DOHH2 (cell line): Measurements from ENCODE around the gene LMOD1.

Experiments
- H3F3A ChIP-seq: fragments of 200-600 bp; sonication (generic), shearing (Covaris generic); 2 replicates; pipeline ENCODE4 v1.6.0; 2016; ENCODE audit warnings: antibody characterized with exemption, mild to moderate bottlenecking; ENCODE audit not compliant: control insufficient read depth, insufficient read depth
- H3K27ac ChIP-seq: fragments of 200-600 bp; sonication (generic); 2 replicates; pipeline ENCODE4 v1.5.1; 2014; ENCODE audit warnings: low read depth, mild to moderate bottlenecking, low read length, moderate library complexity
- H3K27me3 ChIP-seq: fragments of 200-600 bp; sonication (generic); 2 replicates; pipeline ENCODE4 v1.6.1; 2014; ENCODE audit warnings: mild to moderate bottlenecking, low read length, mixed read lengths; ENCODE audit not compliant: control insufficient read depth
- H3K36me3 ChIP-seq: fragments of 200-600 bp; sonication (generic); 2 replicates; pipeline ENCODE4 v1.6.1; 2014; ENCODE audit warnings: mild to moderate bottlenecking, low read length, moderate library complexity, mixed read lengths; ENCODE audit not compliant: control insufficient read depth
- H3K4me1 ChIP-seq: fragments of 200-600 bp; sonication (generic); 2 replicates; pipeline ENCODE4 v1.6.1; 2014; ENCODE audit warnings: mild to moderate bottlenecking, low read length, mixed read lengths; ENCODE audit not compliant: control insufficient read depth
- H3K4me2 ChIP-seq: fragments of 200-600 bp; sonication (generic); 2 replicates; pipeline ENCODE4 v1.6.0; 2014; ENCODE audit warnings: mild to moderate bottlenecking, low read length, moderate library complexity
- H3K4me3 ChIP-seq: fragments of 200-600 bp; sonication (generic); 2 replicates; pipeline ENCODE4 v1.5.1; 2014; ENCODE audit warnings: mild to moderate bottlenecking, low read length, mixed read lengths
- H3K79me2 ChIP-seq: fragments of 200-600 bp; sonication (generic); 2 replicates; pipeline ENCODE4 v1.6.1; 2014; ENCODE audit warnings: mild to moderate bottlenecking, low read length, mixed read lengths; ENCODE audit not compliant: control insufficient read depth
- H3K9me2 ChIP-seq: fragments of 200-600 bp; sonication (generic); replicated peaks from 2 replicates; pipeline ENCODE4 v1.6.1; 2014; ENCODE audit warnings: mild to moderate bottlenecking, low read length, mixed read lengths; ENCODE audit not compliant: control insufficient read depth
- H3K9me3 ChIP-seq: fragments of 200-600 bp; sonication (generic); 2 replicates; pipeline ENCODE4 v1.6.1; 2014; ENCODE audit warnings: antibody characterized with exemption, low read length, mixed read lengths; ENCODE audit not compliant: control insufficient read depth, insufficient read depth
- H4K20me1 ChIP-seq: fragments of 200-600 bp; sonication (generic); 2 replicates; pipeline ENCODE4 v1.6.0; 2014; ENCODE audit warnings: low read depth, mild to moderate bottlenecking, antibody characterized with exemption, low read length, moderate library complexity; ENCODE audit not compliant: control insufficient read depth, insufficient read depth
- CTCF ChIP-seq: fragments of 200-600 bp; sonication (generic); IDR thresholded peaks from one replicate; pipeline ENCODE4 v1.5.1; 2014; ENCODE audit warnings: antibody characterized with exemption, mild to moderate bottlenecking, low read depth, low read length; ENCODE audit not compliant: poor library complexity, severe bottlenecking
- EZH2phosphoT487 ChIP-seq: fragments of 200-600 bp; sonication (generic); IDR thresholded peaks from 2 replicates; pipeline ENCODE4 v1.6.1; 2017; ENCODE audit warnings: borderline replicate concordance, mild to moderate bottlenecking, antibody characterized with exemption, low read length, moderate library complexity, mixed read lengths

The LMOD1 gene

GRCh38 chr1:201883266-201883665 lies 63.1 kb downstream of the LMOD1 start:
- Histone ChIP-seq H3F3A (peaks cover 6% of the 10 kb centered on the region; the same call in 1 of the 2 replicates), H3K4me1 (peaks cover 5% of the 10 kb centered on the region; the same call in 1 of the 2 replicates)

GRCh38 chr1:201882665-201883132 lies 63.6 kb downstream of the LMOD1 start:
- Histone ChIP-seq H3K9me3 (no peaks in the 10 kb centered on the region), H3K27me3 (peaks cover 33% of the 10 kb centered on the region), H3K27ac (no peak overlapping the region), H3K4me2 (no peak overlapping the region), H3K4me1 (peaks cover 5% of the 10 kb centered on the region; the same call in 1 of the 2 replicates), H3K4me3 (no peak overlapping the region), H3K36me3 (no peaks in the 10 kb centered on the region), H3K79me2 (no peaks in the 10 kb centered on the region), H4K20me1 (peaks cover 4% of the 10 kb centered on the region; the same call in 1 of the 2 replicates), H3K9me2 (no peaks in the 10 kb centered on the region), H3F3A (peaks cover 6% of the 10 kb centered on the region; the same call in 1 of the 2 replicates)
- TF ChIP-seq CTCF (no peak), EZH2phosphoT487 (no peak)

More at GRCh38 chr1:201883266-201883665, 63.1 kb downstream of the LMOD1 start:
- Histone ChIP-seq H3K79me2 (no peaks in the 10 kb centered on the region), H3K9me2 (no peaks in the 10 kb centered on the region), H3K4me2 (no peak overlapping the region), H3K27ac (no peak overlapping the region), H3K4me3 (no peak overlapping the region), H3K9me3 (no peaks in the 10 kb centered on the region), H3K27me3 (peaks cover 37% of the 10 kb centered on the region), H3K36me3 (no peaks in the 10 kb centered on the region), H4K20me1 (peaks cover under 1% of the 10 kb centered on the region; the same call in 1 of the 2 replicates)
- TF ChIP-seq EZH2phosphoT487 = no peak
- no peak for TF ChIP-seq CTCF

GRCh38 chr1:201881617-201882016 lies 64.7 kb downstream of the LMOD1 start:
- H3K79me2 ChIP-seq = no peaks in the 10 kb centered on the region
- no peak overlapping the region for H3K4me2 ChIP-seq
- peaks cover 4% of the 10 kb centered on the region; the same call in 1 of the 2 replicates for H4K20me1 ChIP-seq
- TF ChIP-seq CTCF (no peak), EZH2phosphoT487 (no peak)
- H3F3A ChIP-seq = peaks cover 6% of the 10 kb centered on the region; the same call in 1 of the 2 replicates
- no peaks in the 10 kb centered on the region for H3K9me3 ChIP-seq
- H3K9me2 ChIP-seq = no peaks in the 10 kb centered on the region
- H3K4me3 ChIP-seq = no peak overlapping the region
- H3K4me1 ChIP-seq = peaks cover 5% of the 10 kb centered on the region; the same call in 1 of the 2 replicates
- H3K36me3 ChIP-seq = peaks cover 8% of the 10 kb centered on the region
- no peak overlapping the region for H3K27ac ChIP-seq
- peaks cover 22% of the 10 kb centered on the region for H3K27me3 ChIP-seq
